NCI-H1105 (cell line): ENCODE results near the gene NCOA1.
"Not testable (repeated sequence)": the region's sequence is repeated elsewhere in the genome, so short reads cannot be mapped to it uniquely, and the experiment has no call there.

Source experiments
- DNase-seq: peaks from one replicate; lab custom pipeline; 2025; lab: John Stamatoyannopoulos, UW

NCOA1 gene

GRCh38 chr2:24508878-24509277 lies 17.8 kb downstream of the NCOA1 start:
- no peak for DNase-seq

- no peak for DNase-seq
Observed at GRCh38 chr2:24509425-24509824, 18.4 kb downstream of the NCOA1 start.

- DNase-seq: no peak
Observed at GRCh38 chr2:24509840-24510239, 18.8 kb downstream of the NCOA1 start.

GRCh38 chr2:24510771-24511170 lies 19.7 kb downstream of the NCOA1 start:
- no peak for DNase-seq

GRCh38 chr2:24511198-24511597 lies 20.1 kb downstream of the NCOA1 start:
- DNase-seq: no peak

- no peak for DNase-seq
Observed at GRCh38 chr2:24511894-24512293, 20.8 kb downstream of the NCOA1 start.

- no peak for DNase-seq
Observed at GRCh38 chr2:24512404-24512803, 21.4 kb downstream of the NCOA1 start.

GRCh38 chr2:24512831-24513230 lies 21.8 kb downstream of the NCOA1 start:
- DNase-seq: no peak

- no peak for DNase-seq
Observed at GRCh38 chr2:24513281-24514071, 22.4 kb downstream of the NCOA1 start.

- no peak for DNase-seq
Observed at GRCh38 chr2:24514820-24515219, 23.8 kb downstream of the NCOA1 start.

GRCh38 chr2:24515335-24515734 lies 24.3 kb downstream of the NCOA1 start:
- DNase-seq: no peak

- DNase-seq: no peak
Observed at GRCh38 chr2:24515831-24516230, 24.8 kb downstream of the NCOA1 start.

GRCh38 chr2:24517247-24517646 lies 26.2 kb downstream of the NCOA1 start:
- no peak for DNase-seq

GRCh38 chr2:24520175-24520574 lies 29.1 kb downstream of the NCOA1 start:
- no peak for DNase-seq

GRCh38 chr2:24521162-24521857 lies 30.3 kb downstream of the NCOA1 start:
- no peak for DNase-seq

- DNase-seq: no peak
Observed at GRCh38 chr2:24521975-24522639, 31.1 kb downstream of the NCOA1 start.

GRCh38 chr2:24527536-24527935 lies 36.5 kb downstream of the NCOA1 start:
- DNase-seq: no peak

GRCh38 chr2:24530796-24531195 lies 39.7 kb downstream of the NCOA1 start:
- no peak for DNase-seq

GRCh38 chr2:24531610-24532009 lies 40.6 kb downstream of the NCOA1 start:
- not testable (repeated sequence) for DNase-seq

- not testable (repeated sequence) for DNase-seq
Observed at GRCh38 chr2:24532057-24532456, 41.0 kb downstream of the NCOA1 start.

GRCh38 chr2:24533574-24533973 lies 42.5 kb downstream of the NCOA1 start:
- DNase-seq: not testable (repeated sequence)

- no peak for DNase-seq
Observed at GRCh38 chr2:24538720-24539119, 47.7 kb downstream of the NCOA1 start.

- no peak for DNase-seq
Observed at GRCh38 chr2:24539258-24539657, 48.2 kb downstream of the NCOA1 start.
